H9 (cell line): ENCODE data around the gene MXRA7. TPM values are rescaled to one million over a fixed set of nuclear protein-coding genes. Genes with fewer than 3 reads are reported as not detected.
A peak's percentile ranks its signal among the peaks of the same experiment; 100 is the strongest.

Experiments
- DNase-seq: peaks from one replicate; pipeline ENCODE4 v3.0.0-alpha.2; 2017
- H2AFZ ChIP-seq: one replicate; pipeline ENCODE4 v1.6.1; 2013; ENCODE audit warnings: mild to moderate bottlenecking, low read length, control low read depth, moderate library complexity
- H2AK5ac ChIP-seq: 2 replicates; pipeline ENCODE4 v1.6.1; 2013; ENCODE audit warnings: low read length, control low read depth, mixed read lengths; ENCODE audit not compliant: insufficient read length
- H2BK120ac ChIP-seq: one replicate; pipeline ENCODE4 v1.6.1; 2013; ENCODE audit warnings: low read depth, mild to moderate bottlenecking, low read length, control low read depth, inconsistent platforms; ENCODE audit not compliant: poor library complexity, severe bottlenecking
- H2BK12ac ChIP-seq: 2 replicates; pipeline ENCODE4 v1.6.1; 2013; ENCODE audit warnings: low read length, control low read depth, mixed read lengths, low read depth; ENCODE audit not compliant: insufficient read length
- H2BK15ac ChIP-seq: 2 replicates; pipeline ENCODE4 v1.6.1; 2013; ENCODE audit warnings: low read depth, low read length, control low read depth
- H2BK20ac ChIP-seq: one replicate; pipeline ENCODE4 v1.6.1; 2013; ENCODE audit warnings: low read depth, mild to moderate bottlenecking, low read length, control low read depth, inconsistent platforms; ENCODE audit not compliant: poor library complexity, severe bottlenecking
- H2BK5ac ChIP-seq: 2 replicates; pipeline ENCODE4 v1.6.1; 2013; ENCODE audit warnings: low read length, control low read depth, mixed read lengths; ENCODE audit not compliant: insufficient read length
- H3K14ac ChIP-seq: 2 replicates; pipeline ENCODE4 v1.6.1; 2013; ENCODE audit warnings: low read length, control low read depth; ENCODE audit not compliant: insufficient read depth
- H3K18ac ChIP-seq: 2 replicates; pipeline ENCODE4 v1.6.1; 2013; ENCODE audit warnings: low read depth, mild to moderate bottlenecking, mixed read lengths, low read length, control low read depth; ENCODE audit not compliant: insufficient read length
- H3K23ac ChIP-seq: 2 replicates; pipeline ENCODE4 v1.6.1; 2013; ENCODE audit warnings: low read length, control low read depth, mixed read lengths, low read depth; ENCODE audit not compliant: insufficient read length
- H3K23me2 ChIP-seq: 2 replicates; pipeline ENCODE4 v1.6.1; 2013; ENCODE audit warnings: low read depth, mild to moderate bottlenecking, mixed read lengths, low read length, control low read depth; ENCODE audit not compliant: insufficient read length, poor library complexity, severe bottlenecking
- H3K27ac ChIP-seq: 2 replicates; pipeline ENCODE4 v1.5.1; 2013; ENCODE audit warnings: low read length, control low read depth, mixed read lengths, low read depth; ENCODE audit not compliant: insufficient read length
- H3K27me3 ChIP-seq: 2 replicates; pipeline ENCODE4 v1.6.1; 2013; ENCODE audit warnings: low read length, control low read depth, inconsistent platforms; ENCODE audit not compliant: insufficient read depth
- H3K4ac ChIP-seq: 2 replicates; pipeline ENCODE4 v1.6.1; 2013; ENCODE audit warnings: low read depth, mild to moderate bottlenecking, control low read depth, inconsistent platforms, low read length, moderate library complexity
- H3K4me1 ChIP-seq: 2 replicates; pipeline ENCODE4 v1.6.1; 2013; ENCODE audit warnings: low read length, control low read depth, inconsistent platforms; ENCODE audit not compliant: insufficient read depth
- H3K4me2 ChIP-seq: 2 replicates; pipeline ENCODE4 v1.6.1; 2013; ENCODE audit warnings: low read length, control low read depth, mixed read lengths; ENCODE audit not compliant: insufficient read length, insufficient read depth
- H3K56ac ChIP-seq: 2 replicates; pipeline ENCODE4 v1.6.1; 2013; ENCODE audit warnings: low read depth, mild to moderate bottlenecking, mixed read lengths, low read length, control low read depth; ENCODE audit not compliant: insufficient read length
- H3K79me1 ChIP-seq: 2 replicates; pipeline ENCODE4 v1.6.1; 2013; ENCODE audit warnings: low read depth, mild to moderate bottlenecking, moderate library complexity, low read length, control low read depth, inconsistent platforms; ENCODE audit not compliant: insufficient read depth, poor library complexity, severe bottlenecking
- H3K79me2 ChIP-seq: 2 replicates; pipeline ENCODE4 v1.6.1; 2013; ENCODE audit warnings: low read length, control low read depth, inconsistent platforms; ENCODE audit not compliant: insufficient read depth
- H3K9ac ChIP-seq: 2 replicates; pipeline ENCODE4 v1.6.1; 2013; ENCODE audit warnings: low read length, control low read depth, mixed read lengths; ENCODE audit not compliant: insufficient read length; ENCODE audit errors: extremely low read depth
- H3K9me3 ChIP-seq: one replicate; pipeline ENCODE4 v1.6.1; 2013; ENCODE audit warnings: low read depth, low read length, inconsistent platforms; ENCODE audit not compliant: control insufficient read depth
- H3T11ph ChIP-seq: one replicate; pipeline ENCODE4 v1.6.1; 2013; ENCODE audit warnings: mild to moderate bottlenecking, low read length, control low read depth, inconsistent platforms
- H4K20me1 ChIP-seq: one replicate; pipeline ENCODE4 v1.6.1; 2013; ENCODE audit not compliant: control insufficient read depth, insufficient read length, insufficient read depth
- H4K5ac ChIP-seq: 2 replicates; pipeline ENCODE4 v1.6.1; 2013; ENCODE audit warnings: low read depth, mild to moderate bottlenecking, mixed read lengths, low read length, control low read depth; ENCODE audit not compliant: insufficient read length
- H4K8ac ChIP-seq: replicated peaks from 2 replicates; pipeline ENCODE4 v1.6.1; 2013; ENCODE audit warnings: low read length, control low read depth, mixed read lengths, low read depth; ENCODE audit not compliant: insufficient read length
- H4K91ac ChIP-seq: 2 replicates; pipeline ENCODE4 v1.6.1; 2013; ENCODE audit warnings: low read depth, mild to moderate bottlenecking, moderate library complexity, mixed read lengths, low read length, control low read depth; ENCODE audit not compliant: insufficient read length
- H3K27ac Mint-ChIP-seq, 3 experiments: 2 replicates in 2 of 3; 3 replicates in 1 of 3; pipeline ENCODE4 v1.8.0; 2020 to 2021; ENCODE audit warnings: mixed read lengths in 3 of 3, mild to moderate bottlenecking in 1 of 3, moderate library complexity in 1 of 3
- H3K27me3 Mint-ChIP-seq: 2 replicates; pipeline ENCODE4 v1.8.0; 2021; ENCODE audit warnings: low read depth, mild to moderate bottlenecking, moderate library complexity, mixed read lengths
- H3K36me3 Mint-ChIP-seq, 3 experiments: 2 replicates in 2 of 3; 3 replicates in 1 of 3; pipeline ENCODE4 v1.8.0; 2020 to 2021; ENCODE audit warnings: low read depth in 3 of 3, mixed read lengths in 3 of 3; ENCODE audit not compliant: insufficient read depth in 1 of 3
- H3K4me1 Mint-ChIP-seq, 2 experiments: 2 replicates each; pipeline ENCODE4 v1.8.0; 2020; ENCODE audit warnings: mixed read lengths in 2 of 2
- H3K4me3 Mint-ChIP-seq, 2 experiments: 2 replicates in 1 of 2; 3 replicates in 1 of 2; pipeline ENCODE4 v1.8.0; 2020 to 2021; ENCODE audit warnings: mild to moderate bottlenecking in 2 of 2, mixed read lengths in 2 of 2, moderate library complexity in 1 of 2
- H3K9me3 Mint-ChIP-seq, 2 experiments: 2 replicates in 1 of 2; 3 replicates in 1 of 2; pipeline ENCODE4 v1.8.0; 2020; ENCODE audit warnings: mild to moderate bottlenecking in 2 of 2, mixed read lengths in 2 of 2, moderate library complexity in 1 of 2
- WGBS: extraction: QIAGEN DNeasy Blood & Tissue Kit; methylation state at CpG from one replicate; pipeline ENCODE4 v1.1.7; 2013; ENCODE audit warnings: missing lambda C conversion rate, low lambda C conversion rate, mixed read lengths; ENCODE audit not compliant: insufficient read length; ENCODE audit errors: extremely low coverage; 5-methylcytosine and 5-hydroxymethylcytosine counted together
- total RNA-seq: library from RNA; stranded (reverse); gene quantifications from 2 replicates; pipeline ENCODE4 v1.2.1, GENCODE V29; 2021
- TF ChIP-seq, protein P1 (sequence below): fragments of 200-600 bp; sonication (generic); conservative IDR thresholded peaks from 3 replicates; pipeline ENCODE4 v1.8.0; 2021; ENCODE audit warnings: antibody characterized with exemption, mild to moderate bottlenecking

Gene MXRA7
- total RNA-seq, 1 experiment from 2014 or later, result 28.2 TPM

DNA sequence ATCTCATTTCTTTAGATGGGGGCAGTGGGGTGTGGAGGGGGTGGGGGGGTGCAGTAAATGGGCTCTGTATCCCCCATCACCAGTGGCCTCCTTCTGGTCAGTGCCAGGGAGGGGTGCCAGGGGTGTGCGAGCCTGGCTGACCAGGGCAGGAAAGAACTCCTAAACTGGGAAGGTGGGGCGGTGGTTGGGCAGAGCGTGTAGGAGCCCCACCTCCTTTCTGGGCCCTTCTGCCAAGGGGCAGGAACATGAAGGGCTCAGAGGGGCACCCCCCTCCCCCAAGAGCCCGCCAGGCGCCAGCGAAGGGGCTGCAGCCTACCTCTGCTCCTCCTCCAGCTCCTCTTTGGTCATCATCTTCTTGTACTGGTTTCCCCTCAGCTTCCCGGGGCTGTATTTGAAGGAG lies 26.0 kb downstream of the MXRA7 start:
- no peaks in the 10 kb centered on the region for H3K27me3 ChIP-seq
- H4K5ac ChIP-seq, result no peak overlapping the region
- no peak overlapping the region for H3K56ac ChIP-seq
- H2BK15ac ChIP-seq, result no peak overlapping the region
- H3K14ac ChIP-seq, result no peak overlapping the region; the same call in 1 of the 2 replicates
- Mint-ChIP-seq H3K27ac (peak overlapping the region in 1 of 3 experiments; percentile 76; a peak in 1 of 7 replicates), H3K27me3 (no peaks in the 10 kb centered on the region), H3K4me3 (no peak overlapping the region), H3K36me3 (peaks cover 0 to 4% (median 0%) of the 10 kb centered on the region in 3 experiments; a peak in 1 of 7 replicates), H3K4me1 (peaks cover 27 to 45% of the 10 kb centered on the region in 2 experiments), H3K9me3 (no peaks in the 10 kb centered on the region; a peak in 1 of 5 replicates)
- H3K27ac ChIP-seq, result no peak overlapping the region
- H4K20me1 ChIP-seq, result no peaks in the 10 kb centered on the region
- H3K9me3 ChIP-seq, result no peaks in the 10 kb centered on the region
- no peak overlapping the region for H2BK12ac ChIP-seq
- no peak overlapping the region for H3K9ac ChIP-seq
- H3K79me1 ChIP-seq, result no peaks in the 10 kb centered on the region
- no peak overlapping the region for H2BK20ac ChIP-seq
- no CpG with 5 or more reads among the region's 7 CpGs for WGBS
- H2AK5ac ChIP-seq, result no peak overlapping the region
- H3K23ac ChIP-seq, result no peak overlapping the region
- no peak overlapping the region for H3K4me2 ChIP-seq
- no peak for DNase-seq
- H4K8ac ChIP-seq, result no peak overlapping the region
- peaks cover 3% of the 10 kb centered on the region; the same call in 1 of the 2 replicates for H3K4me1 ChIP-seq
- no peak overlapping the region for H2BK120ac ChIP-seq
- H4K91ac ChIP-seq, result no peak overlapping the region
- TF ChIP-seq, protein P1, sequence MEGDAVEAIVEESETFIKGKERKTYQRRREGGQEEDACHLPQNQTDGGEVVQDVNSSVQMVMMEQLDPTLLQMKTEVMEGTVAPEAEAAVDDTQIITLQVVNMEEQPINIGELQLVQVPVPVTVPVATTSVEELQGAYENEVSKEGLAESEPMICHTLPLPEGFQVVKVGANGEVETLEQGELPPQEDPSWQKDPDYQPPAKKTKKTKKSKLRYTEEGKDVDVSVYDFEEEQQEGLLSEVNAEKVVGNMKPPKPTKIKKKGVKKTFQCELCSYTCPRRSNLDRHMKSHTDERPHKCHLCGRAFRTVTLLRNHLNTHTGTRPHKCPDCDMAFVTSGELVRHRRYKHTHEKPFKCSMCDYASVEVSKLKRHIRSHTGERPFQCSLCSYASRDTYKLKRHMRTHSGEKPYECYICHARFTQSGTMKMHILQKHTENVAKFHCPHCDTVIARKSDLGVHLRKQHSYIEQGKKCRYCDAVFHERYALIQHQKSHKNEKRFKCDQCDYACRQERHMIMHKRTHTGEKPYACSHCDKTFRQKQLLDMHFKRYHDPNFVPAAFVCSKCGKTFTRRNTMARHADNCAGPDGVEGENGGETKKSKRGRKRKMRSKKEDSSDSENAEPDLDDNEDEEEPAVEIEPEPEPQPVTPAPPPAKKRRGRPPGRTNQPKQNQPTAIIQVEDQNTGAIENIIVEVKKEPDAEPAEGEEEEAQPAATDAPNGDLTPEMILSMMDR, result no peak
- no peaks in the 10 kb centered on the region for H3K79me2 ChIP-seq
- no peak overlapping the region for H3K18ac ChIP-seq
- H2BK5ac ChIP-seq, result no peak overlapping the region
- H3K4ac ChIP-seq, result no peak overlapping the region
- no peak overlapping the region for H2AFZ ChIP-seq
- H3T11ph ChIP-seq, result no peak overlapping the region
- no peaks in the 10 kb centered on the region for H3K23me2 ChIP-seq
